GM23338 (cell line): ENCODE data around the gene OMA1. TPM values are rescaled to one million over a fixed set of nuclear protein-coding genes. Genes with fewer than 3 reads are reported as not detected.
"Not testable (repeated sequence)": the region's sequence is repeated elsewhere in the genome, so short reads cannot be mapped to it uniquely, and the experiment has no call there.

ENCODE experiments used
- ATAC-seq: fragments of 200-7000 bp; cut with Tn5 transposase; 3 replicates; pipeline ENCODE4 v1.9.1; 2020
- DNase-seq: peaks from one replicate; pipeline ENCODE4 v3.0.0-alpha.2; 2015; ENCODE audit warnings: low spot score
- H2AFZ ChIP-seq: fragments of 200-600 bp; sonication (generic); 2 replicates; pipeline ENCODE4 v1.8.0; 2016; ENCODE audit warnings: antibody characterized with exemption, mild to moderate bottlenecking, moderate library complexity
- H3F3A ChIP-seq: fragments of 200-600 bp; sonication (generic); replicated peaks from 2 replicates; pipeline ENCODE4 v1.8.0; 2017; ENCODE audit warnings: antibody characterized with exemption, mixed run types, low read depth
- H3K27ac ChIP-seq: fragments of 200-600 bp; sonication (generic); 2 replicates; pipeline ENCODE4 v1.6.1; 2016; ENCODE audit warnings: low read depth
- H3K27me3 ChIP-seq: fragments of 200-600 bp; sonication (generic); 2 replicates; pipeline ENCODE4 v1.8.0; 2016; ENCODE audit warnings: mild to moderate bottlenecking, mixed run types, moderate library complexity; ENCODE audit not compliant: insufficient read depth
- H3K36me3 ChIP-seq: fragments of 200-600 bp; sonication (generic); 2 replicates; pipeline ENCODE4 v1.8.0; 2016; ENCODE audit warnings: mild to moderate bottlenecking; ENCODE audit not compliant: insufficient read depth
- H3K4me1 ChIP-seq: fragments of 200-600 bp; sonication (generic); 2 replicates; pipeline ENCODE4 v1.8.0; 2016; ENCODE audit warnings: mild to moderate bottlenecking, moderate library complexity; ENCODE audit not compliant: insufficient read depth
- H3K4me2 ChIP-seq: fragments of 200-600 bp; sonication (generic); 2 replicates; pipeline ENCODE4 v1.7.1; 2017; ENCODE audit warnings: mixed run types
- H3K4me3 ChIP-seq: fragments of 200-600 bp; sonication (generic); 2 replicates; pipeline ENCODE4 v1.6.1; 2016; ENCODE audit warnings: mixed run types
- H3K79me2 ChIP-seq: fragments of 200-600 bp; sonication (generic); replicated peaks from 2 replicates; pipeline ENCODE4 v1.8.0; 2017; ENCODE audit warnings: mild to moderate bottlenecking; ENCODE audit not compliant: insufficient read depth
- H3K9me2 ChIP-seq: fragments of 200-600 bp; sonication (generic); 2 replicates; pipeline ENCODE4 v1.8.0; 2017; ENCODE audit not compliant: insufficient read depth
- H4K20me1 ChIP-seq: fragments of 200-600 bp; sonication (generic); replicated peaks from 2 replicates; pipeline ENCODE4 v1.8.0; 2017; ENCODE audit warnings: mild to moderate bottlenecking; ENCODE audit not compliant: insufficient read depth
- H3K27ac Mint-ChIP-seq: 2 replicates; pipeline ENCODE4 v1.8.0; 2020; ENCODE audit warnings: inconsistent platforms, mild to moderate bottlenecking, moderate library complexity, mixed read lengths
- H3K27me3 Mint-ChIP-seq: 3 replicates; pipeline ENCODE4 v1.8.0; 2022; ENCODE audit warnings: low read depth, mild to moderate bottlenecking, moderate library complexity, mixed read lengths, inconsistent platforms; ENCODE audit not compliant: insufficient read depth, poor library complexity
- H3K36me3 Mint-ChIP-seq: 3 replicates; pipeline ENCODE4 v1.8.0; 2021; ENCODE audit warnings: low read depth, mild to moderate bottlenecking, inconsistent platforms, moderate library complexity, mixed read lengths
- H3K4me1 Mint-ChIP-seq: 3 replicates; pipeline ENCODE4 v1.8.0; 2020; ENCODE audit warnings: mild to moderate bottlenecking, inconsistent platforms, mixed read lengths
- H3K4me3 Mint-ChIP-seq: 3 replicates; pipeline ENCODE4 v1.8.0; 2021; ENCODE audit warnings: moderate library complexity, mild to moderate bottlenecking, inconsistent platforms, mixed read lengths
- H3K9me3 Mint-ChIP-seq: 3 replicates; pipeline ENCODE4 v1.8.0; 2020; ENCODE audit warnings: moderate library complexity, mild to moderate bottlenecking, inconsistent platforms, mixed read lengths
- CREB1 ChIP-seq: fragments of 250-450 bp; sonication (Bioruptor Pico); IDR thresholded peaks from 2 replicates; pipeline ENCODE4 v1.5.0; 2020; ENCODE audit warnings: low read depth, mild to moderate bottlenecking, moderate library complexity
- CTCF ChIP-seq, 2 experiments: fragments of 200-600 bp in 1 of 2; sonication (generic) in 1 of 2; conservative IDR thresholded peaks; 2 replicates each; pipeline versions ENCODE4 v1.5.1 to v1.6.1; 2016 to 2017; ENCODE audit warnings: antibody characterized with exemption in 2 of 2, low read depth in 2 of 2, mild to moderate bottlenecking in 2 of 2, moderate library complexity in 1 of 2
- EZH2 ChIP-seq: fragments of 200-600 bp; sonication (generic); IDR thresholded peaks from one replicate; pipeline ENCODE4 v1.8.0; 2017; ENCODE audit warnings: antibody characterized with exemption, mild to moderate bottlenecking, low read depth; ENCODE audit not compliant: unreplicated experiment
- EZH2phosphoT487 ChIP-seq: fragments of 200-600 bp; sonication (generic); IDR thresholded peaks from one replicate; pipeline ENCODE4 v1.8.1; 2018; ENCODE audit warnings: antibody characterized with exemption; ENCODE audit not compliant: unreplicated experiment
- JUNB ChIP-seq: IDR thresholded peaks from one replicate; pipeline ENCODE4 v1.6.1; 2016; ENCODE audit warnings: antibody characterized with exemption; ENCODE audit not compliant: unreplicated experiment
- REST ChIP-seq: IDR thresholded peaks from one replicate; pipeline ENCODE4 v1.6.1; 2018; ENCODE audit warnings: antibody characterized with exemption; ENCODE audit not compliant: unreplicated experiment
- STAT1 ChIP-seq: IDR thresholded peaks from one replicate; pipeline ENCODE4 v1.6.1; 2016; ENCODE audit warnings: antibody characterized with exemption; ENCODE audit not compliant: unreplicated experiment
- ZNF114 ChIP-seq: fragments of 250-450 bp; sonication (Bioruptor Pico); IDR thresholded peaks from 2 replicates; pipeline ENCODE4 v1.5.0; 2020; ENCODE audit warnings: mild to moderate bottlenecking, moderate library complexity
- ZNF331 ChIP-seq: fragments of 250-450 bp; sonication (Bioruptor Pico); IDR thresholded peaks from 2 replicates; pipeline ENCODE4 v1.5.0; 2020; ENCODE audit warnings: low read depth, mild to moderate bottlenecking, moderate library complexity
- ZNF462 ChIP-seq: fragments of 250-450 bp; sonication (Bioruptor Pico); IDR thresholded peaks from 2 replicates; pipeline ENCODE4 v1.5.0; 2020; ENCODE audit warnings: mild to moderate bottlenecking, moderate library complexity
- polyA plus RNA-seq: library from polyadenylated mRNA; unstranded; fragments of >200 nt; fragmentation: Nextera tagmentation; extraction: Ambion mirVana; gene quantifications from 2 replicates; pipeline ENCODE4 v1.2.1, GENCODE V29; 2016
- total RNA-seq: library from RNA; depleted of rRNA; stranded (reverse); fragments of >200 nt; shearing (Covaris generic); gene quantifications from 2 replicates; pipeline ENCODE4 v1.2.3, GENCODE V29; 2014

Gene OMA1
- total and polyA plus RNA-seq, 2 experiments from 2014 or later: 21.3 to 33.1 TPM

- Mint-ChIP-seq H3K4me1 (peaks cover 14% of the 10 kb centered on the region), H3K4me3 (no peak overlapping the region), H3K27ac (no peak overlapping the region), H3K36me3 (peaks cover 6% of the 10 kb centered on the region; the same call in 1 of the 3 replicates), H3K27me3 (no peaks in the 10 kb centered on the region), H3K9me3 (peaks cover 9% of the 10 kb centered on the region; the same call in 2 of the 3 replicates)
- H3K9me2 ChIP-seq: no peaks in the 10 kb centered on the region
- DNase-seq (no peak), ATAC-seq (no peak)
- H3K36me3 ChIP-seq: no peaks in the 10 kb centered on the region
- H3K4me3 ChIP-seq: no peak overlapping the region
- H3K4me2 ChIP-seq: no peak overlapping the region
- H3K79me2 ChIP-seq: no peaks in the 10 kb centered on the region
- H3K27ac ChIP-seq: no peak overlapping the region
- H3K4me1 ChIP-seq: peaks cover 8% of the 10 kb centered on the region; the same call in 1 of the 2 replicates
- no peak for TF ChIP-seq CTCF (conservative IDR thresholded peaks at IDR 0.05; ENCODE audit: low read depth in 2 of 2)
- no peak for TF ChIP-seq EZH2phosphoT487
- no peak for TF ChIP-seq EZH2
- no peak for TF ChIP-seq ZNF114 (CRISPR knock-in tag)
- no peak for TF ChIP-seq STAT1
- no peak for TF ChIP-seq ZNF331 (CRISPR knock-in tag)
- no peak for TF ChIP-seq ZNF462 (CRISPR knock-in tag)
- TF ChIP-seq JUNB: no peak
- TF ChIP-seq REST: no peak
- no peak for TF ChIP-seq CREB1 (CRISPR knock-in tag)
- H3F3A ChIP-seq: no peaks in the 10 kb centered on the region
- H3K27me3 ChIP-seq: no peaks in the 10 kb centered on the region
- H2AFZ ChIP-seq: no peak overlapping the region
- H4K20me1 ChIP-seq: no peaks in the 10 kb centered on the region
Measured at GRCh38 chr1:58496042-58496441, 50.5 kb downstream of the OMA1 start.

- H4K20me1 ChIP-seq, H3K27me3 ChIP-seq, H3K4me1 Mint-ChIP-seq, DNase-seq, H2AFZ ChIP-seq, H3K4me3 Mint-ChIP-seq, H3K4me1 ChIP-seq, ATAC-seq, H3K36me3 ChIP-seq, H3K27ac Mint-ChIP-seq, H3F3A ChIP-seq, H3K9me2 ChIP-seq, H3K27me3 Mint-ChIP-seq, H3K27ac ChIP-seq, H3K4me2 ChIP-seq, H3K79me2 ChIP-seq, H3K4me3 ChIP-seq: not testable (repeated sequence)
- H3K9me3 Mint-ChIP-seq: peaks cover 36% of the 10 kb centered on the region
- H3K36me3 Mint-ChIP-seq: peaks cover 34% of the 10 kb centered on the region
Measured at GRCh38 chr1:58488914-58489313, 57.6 kb downstream of the OMA1 start.
